ENCODE results near the gene RNU6-9.

The RNU6-9 gene

GRCh38 chr19:879711-880438 lies 13.4 kb upstream of the RNU6-9 start:
- Histone ChIP-seq H3K4me2 (ENCODE audit: low read depth, low read length, poor library complexity, severe bottlenecking) (no peak overlapping the region), H3K9me3 (ENCODE audit: insufficient read depth, low read length) (no peaks in the 10 kb centered on the region), H3K9me2 (replicated peaks; ENCODE audit: insufficient read depth, low read length) (no peaks in the 10 kb centered on the region), H3F3A (ENCODE audit: insufficient read depth) (no peaks in the 10 kb centered on the region), H3K27ac (ENCODE audit: low read depth, low read length) (no peak overlapping the region), H3K27me3 (ENCODE audit: low read length) (no peaks in the 10 kb centered on the region), H3K4me3 (ENCODE audit: insufficient read depth, low read length, poor library complexity, severe bottlenecking) (no peak overlapping the region), H3K9ac (ENCODE audit: low read length) (no peak overlapping the region), H3K79me2 (ENCODE audit: insufficient read depth, low read length) (no peaks in the 10 kb centered on the region), H3K36me3 (ENCODE audit: low read length) (no peaks in the 10 kb centered on the region), H2AFZ (ENCODE audit: low read depth, low read length, severe bottlenecking) (no peak overlapping the region), H4K20me1 (ENCODE audit: low read depth, low read length) (no peaks in the 10 kb centered on the region)
- no peak for TF ChIP-seq EZH2phosphoT487 (conservative IDR thresholded peaks at IDR 0.05; ENCODE audit: low read length)
- TF ChIP-seq, protein P1, sequence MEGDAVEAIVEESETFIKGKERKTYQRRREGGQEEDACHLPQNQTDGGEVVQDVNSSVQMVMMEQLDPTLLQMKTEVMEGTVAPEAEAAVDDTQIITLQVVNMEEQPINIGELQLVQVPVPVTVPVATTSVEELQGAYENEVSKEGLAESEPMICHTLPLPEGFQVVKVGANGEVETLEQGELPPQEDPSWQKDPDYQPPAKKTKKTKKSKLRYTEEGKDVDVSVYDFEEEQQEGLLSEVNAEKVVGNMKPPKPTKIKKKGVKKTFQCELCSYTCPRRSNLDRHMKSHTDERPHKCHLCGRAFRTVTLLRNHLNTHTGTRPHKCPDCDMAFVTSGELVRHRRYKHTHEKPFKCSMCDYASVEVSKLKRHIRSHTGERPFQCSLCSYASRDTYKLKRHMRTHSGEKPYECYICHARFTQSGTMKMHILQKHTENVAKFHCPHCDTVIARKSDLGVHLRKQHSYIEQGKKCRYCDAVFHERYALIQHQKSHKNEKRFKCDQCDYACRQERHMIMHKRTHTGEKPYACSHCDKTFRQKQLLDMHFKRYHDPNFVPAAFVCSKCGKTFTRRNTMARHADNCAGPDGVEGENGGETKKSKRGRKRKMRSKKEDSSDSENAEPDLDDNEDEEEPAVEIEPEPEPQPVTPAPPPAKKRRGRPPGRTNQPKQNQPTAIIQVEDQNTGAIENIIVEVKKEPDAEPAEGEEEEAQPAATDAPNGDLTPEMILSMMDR (IDR thresholded peaks at IDR 0.05; ENCODE audit: insufficient read depth, low read length, poor library complexity, severe bottlenecking), result no peak

GRCh38 chr19:881385-882071 lies 11.8 kb upstream of the RNU6-9 start:
- no peaks in the 10 kb centered on the region for H3K36me3 ChIP-seq (ENCODE audit: low read length)

GRCh38 chr19:882871-883497 lies 10.3 kb upstream of the RNU6-9 start:
- no peak overlapping the region for H3K4me3 ChIP-seq (ENCODE audit: insufficient read depth, low read length, poor library complexity, severe bottlenecking)
- H3K27me3 ChIP-seq (ENCODE audit: low read length), result no peaks in the 10 kb centered on the region
- no peaks in the 10 kb centered on the region for H3K36me3 ChIP-seq (ENCODE audit: low read length)
- no peaks in the 10 kb centered on the region for H3K79me2 ChIP-seq (ENCODE audit: insufficient read depth, low read length)
- H3F3A ChIP-seq (ENCODE audit: insufficient read depth), result no peaks in the 10 kb centered on the region
- no peaks in the 10 kb centered on the region for H3K9me2 ChIP-seq (replicated peaks; ENCODE audit: insufficient read depth, low read length)
- H2AFZ ChIP-seq (ENCODE audit: low read depth, low read length, severe bottlenecking), result no peak overlapping the region
- H3K9ac ChIP-seq (ENCODE audit: low read length), result no peak overlapping the region
- H3K4me2 ChIP-seq (ENCODE audit: low read depth, low read length, poor library complexity, severe bottlenecking), result no peak overlapping the region
- no peak for TF ChIP-seq EZH2phosphoT487 (conservative IDR thresholded peaks at IDR 0.05; ENCODE audit: low read length)
- TF ChIP-seq, protein P1 (IDR thresholded peaks at IDR 0.05; ENCODE audit: insufficient read depth, low read length, poor library complexity, severe bottlenecking), result no peak
- no peaks in the 10 kb centered on the region for H4K20me1 ChIP-seq (ENCODE audit: low read depth, low read length)
- H3K27ac ChIP-seq (ENCODE audit: low read depth, low read length), result no peak overlapping the region
- H3K9me3 ChIP-seq (ENCODE audit: insufficient read depth, low read length), result no peaks in the 10 kb centered on the region

More at GRCh38 chr19:881385-882071, 11.8 kb upstream of the RNU6-9 start:
- H3K4me3 ChIP-seq (ENCODE audit: insufficient read depth, low read length, poor library complexity, severe bottlenecking), result no peak overlapping the region
- no peaks in the 10 kb centered on the region for H4K20me1 ChIP-seq (ENCODE audit: low read depth, low read length)
- no peaks in the 10 kb centered on the region for H3K9me2 ChIP-seq (replicated peaks; ENCODE audit: insufficient read depth, low read length)
- H3K9me3 ChIP-seq (ENCODE audit: insufficient read depth, low read length), result no peaks in the 10 kb centered on the region
- H3K27ac ChIP-seq (ENCODE audit: low read depth, low read length), result no peak overlapping the region
- no peaks in the 10 kb centered on the region for H3F3A ChIP-seq (ENCODE audit: insufficient read depth)
- H3K9ac ChIP-seq (ENCODE audit: low read length), result no peak overlapping the region
- no peaks in the 10 kb centered on the region for H3K27me3 ChIP-seq (ENCODE audit: low read length)
- TF ChIP-seq, protein P1 (IDR thresholded peaks at IDR 0.05; ENCODE audit: insufficient read depth, low read length, poor library complexity, severe bottlenecking), result no peak
- H3K79me2 ChIP-seq (ENCODE audit: insufficient read depth, low read length), result no peaks in the 10 kb centered on the region
- H2AFZ ChIP-seq (ENCODE audit: low read depth, low read length, severe bottlenecking), result no peak overlapping the region
- H3K4me2 ChIP-seq (ENCODE audit: low read depth, low read length, poor library complexity, severe bottlenecking), result no peak overlapping the region
